ENCODE data around the gene TEX2. TPM values are rescaled to one million over a fixed set of nuclear protein-coding genes. Genes with fewer than 3 reads are reported as not detected.
A peak's percentile ranks its signal among the peaks of the same experiment; 100 is the strongest.

Gene TEX2
- total and polyA plus RNA-seq, 5 experiments from 2014 or later = 5.2 to 14.0 (median 7.3) TPM

DNA sequence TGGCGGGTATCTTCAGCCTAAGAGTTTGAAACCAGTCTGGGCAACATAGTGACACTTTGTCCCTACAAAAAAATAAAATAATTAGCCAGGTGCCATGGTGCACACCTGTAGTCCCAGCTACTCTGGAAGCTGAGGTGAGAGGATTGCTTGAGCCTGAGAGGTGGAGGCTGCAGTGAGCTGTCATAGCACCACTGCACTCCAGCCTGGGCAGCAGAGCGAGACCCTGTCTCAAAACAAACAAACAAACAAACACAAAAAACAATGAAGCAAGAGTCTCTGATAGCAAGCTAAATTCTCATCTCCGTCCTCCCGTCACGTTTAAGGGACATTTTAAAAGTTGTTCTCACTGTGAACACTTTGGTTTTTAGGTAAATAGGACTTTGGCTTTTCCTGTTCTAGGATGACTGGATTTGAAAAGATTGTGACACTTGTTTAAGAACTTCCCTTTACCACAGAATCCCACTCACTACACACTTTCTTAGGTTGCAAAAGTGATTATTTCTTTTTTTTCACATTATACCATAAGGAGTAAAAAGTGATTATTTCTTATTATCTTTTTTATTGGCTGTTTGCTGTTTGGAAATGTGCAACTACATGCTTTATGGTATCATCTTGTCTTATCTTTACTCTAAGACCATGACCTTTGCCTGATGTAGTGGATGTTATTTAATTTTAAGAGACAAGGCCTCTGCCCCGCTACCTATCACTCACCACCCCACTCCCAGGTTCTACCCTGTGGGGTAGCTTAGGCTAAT, 128.7 kb downstream of the TEX2 start:
- no peak overlapping the region for H3K27ac Mint-ChIP-seq
- H3K36me3 Mint-ChIP-seq = no peaks in the 10 kb centered on the region
- POLR2A ChIA-PET = interaction anchor here (0.6 to 6.5 kb wide), 7 partner anchors 11 to 215 kb away, joined by 3 to 98 read pairs (median 8); partner anchors contain the start of genes GH1 and ICAM2
- no peak overlapping the region for H3K4me3 Mint-ChIP-seq
- peaks cover 6 to 18% (median 13%) of the 10 kb centered on the region in 4 donors for H3K4me1 Mint-ChIP-seq
- H3K9me3 Mint-ChIP-seq = no peaks in the 10 kb centered on the region
- no peak for ATAC-seq
- no peaks in the 10 kb centered on the region for H3K27me3 Mint-ChIP-seq
- no peak for DNase-seq

DNA sequence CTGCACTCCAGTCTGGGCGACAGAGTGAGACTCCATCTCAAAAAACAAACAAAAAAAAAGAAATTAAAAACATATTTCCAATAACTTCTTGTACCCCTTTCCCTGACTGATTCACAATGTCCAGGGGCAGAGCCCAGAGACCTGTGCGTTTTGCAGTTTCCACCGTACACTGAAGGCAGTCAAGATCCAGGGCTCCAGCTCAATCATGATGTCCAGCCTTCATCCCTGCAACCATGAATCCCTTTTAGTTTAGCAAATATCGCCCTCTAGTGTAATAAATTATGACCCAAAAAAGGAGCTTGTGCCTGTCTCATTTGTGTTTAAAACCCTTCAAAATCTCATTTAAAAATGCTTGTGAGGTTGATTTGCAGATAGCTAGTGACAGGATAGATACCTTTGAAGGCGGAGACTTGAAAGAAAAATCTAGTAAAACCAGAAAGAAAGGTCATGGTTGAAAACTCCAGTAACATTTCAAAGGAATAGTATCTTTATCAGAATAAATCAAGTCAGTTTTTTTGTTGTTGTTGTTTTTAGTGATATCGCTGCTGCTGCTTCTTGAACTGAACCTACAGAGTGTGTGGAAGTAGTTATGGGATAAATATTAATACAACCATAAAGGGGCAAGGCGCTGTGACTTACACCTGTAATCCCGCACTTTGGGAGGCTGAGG, 129.4 kb downstream of the TEX2 start:
- ATAC-seq (no peak), DNase-seq (peak in 5 of 10 donors; percentile 8 to 73 (median 61))
- Mint-ChIP-seq H3K9me3 (no peaks in the 10 kb centered on the region), H3K4me3 (no peak overlapping the region), H3K27ac (peak overlapping the region in 3 of 10 donors; percentile 43 to 74 (median 66)), H3K27me3 (no peaks in the 10 kb centered on the region), H3K4me1 (peaks cover 10 to 23% (median 18%) of the 10 kb centered on the region in 4 donors), H3K36me3 (no peaks in the 10 kb centered on the region)
- POLR2A ChIA-PET = interaction anchor here (0.6 to 6.5 kb wide), 7 partner anchors 13 to 215 kb away, joined by 3 to 98 read pairs (median 4); partner anchors contain the start of genes GH1 and ICAM2

DNA sequence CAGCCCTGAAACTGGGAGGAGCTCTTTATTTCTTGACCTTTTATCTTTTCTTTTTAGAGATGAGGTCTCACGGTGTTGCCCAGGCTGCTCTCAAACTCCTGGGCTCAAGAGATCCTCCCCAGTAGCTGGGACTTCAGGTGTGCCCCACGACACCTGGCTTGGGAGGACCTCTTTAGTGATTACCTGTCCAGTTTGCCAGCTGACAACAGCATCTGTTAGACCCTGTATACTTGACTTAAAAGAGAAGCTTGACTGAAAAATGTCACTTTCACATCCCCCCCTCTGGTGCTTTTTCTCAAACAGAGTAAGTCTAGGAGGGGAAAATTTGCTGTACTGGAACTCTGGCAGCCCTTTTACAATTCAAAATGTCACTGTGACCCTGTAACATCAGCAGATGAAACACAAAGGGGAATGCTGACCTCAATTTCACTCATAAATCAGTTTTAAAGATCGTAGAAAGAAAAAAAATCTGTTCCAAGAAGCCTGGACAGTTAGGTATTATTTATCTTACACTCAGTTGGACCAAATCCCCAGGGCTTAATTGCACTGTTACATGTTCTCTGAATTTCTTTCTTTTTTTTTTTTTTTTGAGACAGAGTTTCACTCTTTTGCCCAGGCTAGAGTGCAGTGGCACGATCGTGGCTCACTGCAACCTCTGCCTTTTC, 131.3 kb downstream of the TEX2 start:
- POLR2A ChIA-PET = interaction anchor here (0.7 to 6.5 kb wide), 7 partner anchors 15 to 373 kb away, joined by 3 to 98 read pairs (median 18); partner anchors contain the start of gene ICAM2
- ATAC-seq = no peak
- H3K27ac Mint-ChIP-seq = peak overlapping the region in 7 of 10 donors; percentile 24 to 97 (median 83)
- no peaks in the 10 kb centered on the region for H3K9me3 Mint-ChIP-seq
- no peaks in the 10 kb centered on the region for H3K36me3 Mint-ChIP-seq
- peaks cover 11 to 41% (median 28%) of the 10 kb centered on the region in 4 donors for H3K4me1 Mint-ChIP-seq
- no peak for DNase-seq
- no peak overlapping the region for H3K4me3 Mint-ChIP-seq
- H3K27me3 Mint-ChIP-seq = no peaks in the 10 kb centered on the region

DNA sequence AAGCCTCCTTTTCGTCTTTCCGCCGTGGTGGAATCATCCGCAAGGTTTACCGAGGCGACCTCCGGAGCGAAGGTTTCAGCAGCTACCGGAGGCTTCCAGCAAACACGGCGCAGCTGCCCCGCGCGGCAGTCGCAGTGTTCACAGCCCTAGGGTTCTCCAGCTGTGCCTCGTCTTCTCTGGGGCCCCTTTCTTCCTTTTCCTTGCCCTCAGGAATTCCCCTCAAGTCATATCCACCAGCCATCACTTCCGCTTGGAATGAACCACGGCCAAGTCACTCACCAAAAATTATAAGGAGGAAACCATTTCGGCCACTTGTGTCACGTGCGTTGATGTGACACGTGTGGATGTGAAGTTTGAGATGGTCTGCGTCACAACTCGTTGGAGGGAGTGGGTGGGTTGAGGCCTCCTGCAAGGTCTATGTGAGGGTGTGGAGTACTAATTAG, 132.5 kb downstream of the TEX2 start:
- POLR2A ChIA-PET = interaction anchor here (0.7 to 6.5 kb wide), 19 partner anchors 8 to 376 kb away, joined by 3 to 98 read pairs (median 5); partner anchors contain the start of genes CEP95, DDX5 and ICAM2
- Mint-ChIP-seq H3K27me3 (no peaks in the 10 kb centered on the region), H3K4me1 (peaks cover 11 to 52% (median 36%) of the 10 kb centered on the region in 4 donors), H3K36me3 (no peaks in the 10 kb centered on the region), H3K4me3 (peak overlapping the region; percentile 80 to 91 (median 86)), H3K9me3 (no peaks in the 10 kb centered on the region), H3K27ac (peak overlapping the region; percentile 80 to 97 (median 96))
- peak in 3 of 10 donors; percentile 14 to 47 (median 20) for DNase-seq
- ATAC-seq = peak; percentile 57 to 59

DNA sequence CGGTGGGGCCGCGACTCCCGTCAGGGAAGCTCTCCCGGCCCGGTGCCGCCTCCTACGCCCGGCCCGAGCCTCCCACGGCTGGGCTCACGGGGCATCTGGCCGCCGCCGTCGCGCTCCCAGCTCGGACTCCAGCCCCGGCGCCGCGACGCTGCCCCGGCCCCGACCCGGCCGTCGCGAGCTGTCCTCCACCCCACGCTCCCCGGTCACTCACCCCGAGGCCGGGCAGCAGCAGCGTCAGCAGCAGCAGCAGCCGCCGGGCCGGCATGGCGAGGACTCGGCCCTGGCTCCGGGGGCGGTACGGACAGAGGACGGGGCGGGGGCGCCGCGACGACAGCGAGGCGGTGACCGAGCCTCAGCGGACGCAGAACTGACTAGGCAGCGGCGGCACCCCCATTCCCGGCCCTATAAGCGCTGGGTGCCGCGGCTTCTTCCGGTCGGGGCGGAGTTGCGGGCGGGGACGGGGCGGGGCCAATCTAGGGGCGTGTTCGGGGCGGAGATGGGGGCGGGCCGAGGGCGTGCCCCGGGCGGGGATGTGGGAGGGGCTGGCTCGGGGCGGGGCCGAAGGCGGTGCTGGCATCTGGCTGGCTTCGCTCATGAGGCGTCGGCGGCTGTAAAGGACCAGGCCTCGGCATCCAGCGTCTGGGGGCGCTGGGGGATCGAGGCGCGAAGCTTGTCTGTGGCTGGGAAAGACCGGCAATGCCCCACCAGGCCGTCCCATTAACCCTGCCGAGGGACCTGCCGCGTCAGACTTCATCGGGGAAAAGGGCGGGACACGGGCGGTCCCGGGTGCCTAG, 133.1 kb downstream of the TEX2 start, which contains the start of gene ERN1:
Gene ERN1, minus strand, starts transcription at position 380 of the 794 bp plus-strand sequence. Its CDS starts 115 bp downstream, at position 265.
- peaks cover 11 to 54% (median 37%) of the 10 kb centered on the region in 4 donors for H3K4me1 Mint-ChIP-seq
- POLR2A ChIA-PET = interaction anchor here (0.5 to 6.5 kb wide), 24 partner anchors 9 to 376 kb away, joined by 3 to 98 read pairs (median 4); partner anchors contain the start of genes CEP95, DDX5 and ICAM2
- ATAC-seq (peak; percentile 87 to 89), DNase-seq (peak; percentile 83 to 95 (median 92))
- no peaks in the 10 kb centered on the region for H3K36me3 Mint-ChIP-seq
- H3K9me3 Mint-ChIP-seq = no peaks in the 10 kb centered on the region
- peak within 1 kb of the TSS; percentile 82 to 97 (median 96) for H3K27ac Mint-ChIP-seq
- H3K27me3 Mint-ChIP-seq = no peaks in the 10 kb centered on the region
- H3K4me3 Mint-ChIP-seq = peak within 1 kb of the TSS; percentile 83 to 95 (median 92)

DNA sequence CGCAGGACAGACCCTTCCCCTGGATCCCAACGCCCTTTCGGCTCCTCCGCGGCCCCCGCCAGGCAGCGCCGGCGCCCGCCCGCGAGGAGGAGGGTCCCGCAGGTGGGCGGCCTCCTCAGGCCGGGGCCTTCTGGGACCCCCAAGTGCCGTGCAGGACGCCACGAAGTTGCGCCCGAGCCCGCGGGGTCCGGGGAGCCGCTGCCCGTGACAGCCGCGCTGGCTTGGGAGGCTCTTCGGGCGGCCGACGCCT, 133.6 kb downstream of the TEX2 start:
- H3K27me3 Mint-ChIP-seq = no peaks in the 10 kb centered on the region
- peaks cover 0 to 4% (median 2%) of the 10 kb centered on the region in 3 donors for H3K36me3 Mint-ChIP-seq
- H3K4me3 Mint-ChIP-seq = peak overlapping the region in 9 of 10 donors; percentile 83 to 95 (median 93)
- no peak for ATAC-seq
- H3K27ac Mint-ChIP-seq = peak overlapping the region in 5 of 10 donors; percentile 81 to 94 (median 92)
- POLR2A ChIA-PET = interaction anchor here (0.5 to 6.5 kb wide), 17 partner anchors 8 to 377 kb away, joined by 3 to 98 read pairs (median 4); partner anchors contain the start of genes CEP95, DDX5 and ICAM2
- DNase-seq = no peak
- no peaks in the 10 kb centered on the region for H3K9me3 Mint-ChIP-seq
- peaks cover 13 to 57% (median 37%) of the 10 kb centered on the region in 4 donors for H3K4me1 Mint-ChIP-seq

DNA sequence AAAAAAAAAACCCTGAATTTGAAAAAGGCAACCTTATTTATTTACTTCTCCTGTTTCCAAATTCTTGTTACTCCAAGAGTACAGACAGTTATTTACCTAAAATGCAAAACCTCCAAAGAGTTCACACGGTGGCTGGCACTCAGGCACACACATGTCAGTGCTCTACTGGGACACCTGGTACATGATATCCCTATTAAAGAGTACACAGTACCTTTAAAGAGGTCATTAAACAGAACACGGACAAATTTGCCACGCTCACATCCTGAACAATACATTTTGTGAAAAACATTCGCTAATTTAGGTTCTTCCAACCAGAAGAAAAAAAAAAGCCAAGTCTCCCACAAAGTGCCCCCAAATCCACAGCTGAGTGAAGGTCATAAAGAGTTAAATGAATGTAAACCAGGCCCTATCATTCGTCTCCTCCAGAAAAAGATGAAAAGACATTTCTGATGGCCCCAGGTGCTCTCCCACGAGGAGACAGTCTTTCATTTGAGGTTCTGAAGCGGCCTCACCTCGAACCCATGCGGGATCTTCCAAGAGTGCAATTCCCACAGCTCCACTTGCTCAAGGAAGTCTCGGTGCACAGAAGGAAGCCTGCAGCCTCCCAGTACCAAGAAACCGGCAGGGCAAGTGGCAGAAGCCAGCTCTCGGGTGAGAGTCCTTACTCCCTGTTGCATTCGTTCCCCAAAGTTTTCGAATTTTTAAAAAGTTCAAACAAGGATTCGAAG, 134.1 kb downstream of the TEX2 start:
- Mint-ChIP-seq H3K27ac (peak overlapping the region in 9 of 10 donors; percentile 78 to 94 (median 90)), H3K27me3 (no peaks in the 10 kb centered on the region), H3K4me3 (peak overlapping the region; percentile 83 to 95 (median 92)), H3K9me3 (no peaks in the 10 kb centered on the region), H3K36me3 (peaks cover 0 to 6% (median 3%) of the 10 kb centered on the region in 3 donors), H3K4me1 (peaks cover 14 to 60% (median 37%) of the 10 kb centered on the region in 4 donors)
- ATAC-seq = no peak
- POLR2A ChIA-PET = interaction anchor here (0.5 to 6.5 kb wide), 17 partner anchors 8 to 377 kb away, joined by 3 to 98 read pairs (median 5); partner anchors contain the start of genes CEP95, DDX5 and ICAM2
- peak in 2 of 10 donors; percentile 18 to 23 for DNase-seq

DNA sequence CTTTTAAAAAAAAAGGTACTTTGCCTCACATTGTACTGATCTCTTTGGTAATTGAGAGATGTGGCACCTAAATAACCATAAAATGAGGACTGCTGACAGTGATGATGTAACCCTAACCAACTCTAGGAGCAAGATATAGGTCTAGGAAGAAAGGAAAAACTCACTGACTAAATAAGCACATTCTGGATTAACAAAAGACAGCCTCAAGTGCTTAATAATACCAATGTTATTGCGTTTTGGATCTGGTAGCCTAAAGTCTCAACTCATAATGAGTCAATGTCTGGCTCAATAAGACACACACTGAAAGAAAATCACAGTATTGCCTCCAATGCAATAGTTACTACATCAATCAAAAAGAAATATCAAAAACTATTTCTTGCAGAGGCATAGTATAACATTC, 136.1 kb downstream of the TEX2 start:
- DNase-seq (no peak), ATAC-seq (no peak)
- peak overlapping the region in 1 of 10 donors; percentile 20 for H3K27ac Mint-ChIP-seq
- peaks cover 11 to 69% (median 35%) of the 10 kb centered on the region in 4 donors for H3K4me1 Mint-ChIP-seq
- no peaks in the 10 kb centered on the region for H3K9me3 Mint-ChIP-seq
- POLR2A ChIA-PET = no interaction called here
- no peaks in the 10 kb centered on the region for H3K27me3 Mint-ChIP-seq
- peaks cover 0 to 6% (median 3%) of the 10 kb centered on the region in 3 donors for H3K36me3 Mint-ChIP-seq
- peak overlapping the region in 5 of 10 donors; percentile 1 to 66 (median 55) for H3K4me3 Mint-ChIP-seq

DNA sequence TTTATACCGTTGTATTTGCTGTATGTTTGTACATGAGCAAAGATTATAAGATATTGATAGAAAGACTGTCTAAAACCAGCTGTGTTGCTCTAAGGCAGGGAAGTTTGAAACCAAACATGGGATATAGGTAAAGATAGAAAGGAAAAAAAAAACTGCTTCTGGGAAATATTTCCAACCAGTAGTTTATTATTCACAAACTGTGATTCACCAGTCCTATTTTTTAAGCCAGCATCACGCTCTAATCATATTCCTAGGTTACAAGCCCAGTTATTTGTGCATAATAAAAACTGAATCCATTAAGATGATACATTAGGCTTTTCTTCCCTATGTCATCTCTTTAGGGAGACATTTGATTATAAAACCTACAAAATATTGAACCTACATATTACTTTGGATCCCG, 137.1 kb downstream of the TEX2 start:
- Mint-ChIP-seq H3K4me3 (peak overlapping the region in 2 of 10 donors; percentile 2 to 21), H3K4me1 (peaks cover 13 to 69% (median 38%) of the 10 kb centered on the region in 4 donors), H3K27ac (peak overlapping the region in 1 of 10 donors; percentile 62), H3K27me3 (no peaks in the 10 kb centered on the region), H3K36me3 (peaks cover 0 to 10% (median 6%) of the 10 kb centered on the region in 3 donors), H3K9me3 (no peaks in the 10 kb centered on the region)
- DNase-seq (no peak), ATAC-seq (no peak)
- POLR2A ChIA-PET = no interaction called here

DNA sequence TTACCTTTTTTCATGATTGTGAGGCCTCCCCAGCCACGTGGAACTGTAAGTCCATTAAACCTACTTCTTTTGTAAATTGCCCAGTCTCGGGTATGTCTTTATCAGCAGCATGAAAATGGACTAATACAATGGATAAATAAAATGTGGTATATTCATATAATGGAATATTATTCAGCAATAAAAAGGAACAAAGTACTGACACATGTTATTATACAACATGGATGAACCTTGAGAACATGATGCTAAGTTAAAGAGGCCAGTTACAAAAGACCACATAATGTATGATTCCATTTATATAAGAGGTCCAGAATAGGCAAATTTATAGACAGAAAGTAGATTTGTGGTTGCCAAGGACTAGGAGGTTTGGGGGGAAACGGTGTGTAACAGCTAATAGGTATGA, 138.5 kb downstream of the TEX2 start:
- Mint-ChIP-seq H3K4me3 (no peak overlapping the region), H3K9me3 (no peaks in the 10 kb centered on the region), H3K36me3 (peaks cover 0 to 10% (median 6%) of the 10 kb centered on the region in 3 donors), H3K4me1 (peaks cover 10 to 71% (median 39%) of the 10 kb centered on the region in 4 donors), H3K27me3 (no peaks in the 10 kb centered on the region), H3K27ac (peak overlapping the region in 1 of 10 donors; percentile 63)
- no peak for ATAC-seq
- POLR2A ChIA-PET = interaction anchor here (0.6 to 0.9 kb wide), 2 partner anchors 16 to 104 kb away, joined by 3 to 4 read pairs; partner anchors contain the start of gene ICAM2
- DNase-seq = no peak

DNA sequence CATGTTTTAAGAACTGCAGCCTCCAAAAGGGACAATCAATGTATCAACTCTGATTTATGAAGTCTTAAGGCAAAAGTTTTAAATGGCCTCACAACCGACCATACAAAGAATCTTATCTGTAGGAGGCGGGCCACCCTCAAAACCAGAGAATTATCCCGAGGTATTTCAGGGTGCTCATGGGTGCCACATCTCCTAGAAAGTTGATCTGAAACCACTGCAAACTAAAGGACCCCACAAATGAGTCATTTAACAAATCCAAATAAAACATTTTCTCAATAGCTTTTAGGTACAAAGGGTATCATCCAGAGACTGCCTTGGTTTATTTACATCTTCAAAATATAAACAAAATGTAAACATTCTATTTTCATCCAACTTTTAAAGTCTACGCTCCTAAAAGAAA, 139.9 kb downstream of the TEX2 start:
- POLR2A ChIA-PET = no interaction called here
- ATAC-seq (no peak), DNase-seq (no peak)
- H3K4me3 Mint-ChIP-seq = no peak overlapping the region
- no peaks in the 10 kb centered on the region for H3K27me3 Mint-ChIP-seq
- peaks cover 0 to 10% (median 6%) of the 10 kb centered on the region in 3 donors for H3K36me3 Mint-ChIP-seq
- no peaks in the 10 kb centered on the region for H3K9me3 Mint-ChIP-seq
- peaks cover 5 to 69% (median 30%) of the 10 kb centered on the region in 4 donors for H3K4me1 Mint-ChIP-seq
- H3K27ac Mint-ChIP-seq = no peak overlapping the region

Measured in naive thymus-derived CD8-positive, alpha-beta T cell (primary cell).